ENCODE data around the gene RGS11.
A peak's percentile ranks its signal among the peaks of the same experiment; 100 is the strongest.
"Not testable (repeated sequence)": the region's sequence is repeated elsewhere in the genome, so short reads cannot be mapped to it uniquely, and the experiment has no call there.

The RGS11 gene

DNA sequence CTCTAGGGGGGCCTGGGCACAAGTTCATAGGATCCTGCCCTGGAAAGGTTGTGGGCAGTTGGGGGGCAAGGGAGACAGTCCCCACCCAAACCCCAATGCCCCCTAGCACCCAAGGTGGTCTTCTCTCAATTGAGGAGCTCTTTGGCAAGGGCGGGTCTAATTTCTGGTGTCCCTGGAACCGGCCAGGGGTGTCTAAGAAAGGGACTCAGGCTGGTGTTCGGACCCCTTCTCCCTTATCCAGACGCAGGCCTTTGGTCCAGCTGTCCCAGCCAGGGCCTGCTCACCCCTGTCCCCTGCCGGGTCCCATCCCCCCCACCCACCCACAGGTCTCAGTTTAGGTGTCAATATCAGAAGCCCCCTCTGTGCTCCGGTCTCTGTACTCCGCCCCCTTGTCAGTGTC, 3.8 kb upstream of the RGS11 start:
- no peak for DNase-seq

- DNase-seq = peak; percentile 71
These were observed 3.2 kb upstream of the RGS11 start for GRCh38 chr16:278863-279366.

DNA sequence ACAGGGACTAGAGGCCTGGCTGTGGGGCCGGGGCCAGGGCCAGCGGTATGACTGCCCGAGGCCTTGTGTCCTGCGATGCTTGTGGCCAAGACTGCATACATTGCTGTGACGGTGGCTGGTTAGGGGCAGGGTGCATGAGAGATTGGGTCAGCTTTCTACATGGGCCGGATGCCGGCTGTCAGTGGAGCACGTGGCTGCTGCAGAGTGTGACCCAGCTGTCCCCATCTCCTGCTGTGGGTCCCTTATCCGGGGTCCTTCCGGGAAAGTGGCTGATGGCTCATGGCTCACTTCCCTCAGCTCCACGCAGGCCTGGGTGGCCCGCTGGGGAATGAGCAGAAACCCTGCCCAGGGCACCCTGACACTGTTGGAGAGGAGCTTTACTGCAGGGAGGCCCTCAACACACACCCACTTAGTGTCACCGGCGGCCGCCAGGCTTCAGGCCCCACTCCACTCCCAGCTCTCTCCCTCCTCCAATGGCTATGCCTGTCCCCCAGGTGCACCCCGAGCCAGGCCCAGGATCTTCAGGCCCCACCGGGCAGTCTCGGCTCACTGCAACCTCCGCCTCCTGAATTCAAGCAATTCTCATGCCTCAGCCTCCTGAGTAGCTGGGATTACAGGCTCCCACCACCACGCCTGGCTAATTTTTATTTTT, 808 bp upstream of the RGS11 start:
- DNase-seq = no peak

GRCh38 chr16:275041-275641, 603 bp downstream of the RGS11 start:
- DNase-seq = no peak

DNA sequence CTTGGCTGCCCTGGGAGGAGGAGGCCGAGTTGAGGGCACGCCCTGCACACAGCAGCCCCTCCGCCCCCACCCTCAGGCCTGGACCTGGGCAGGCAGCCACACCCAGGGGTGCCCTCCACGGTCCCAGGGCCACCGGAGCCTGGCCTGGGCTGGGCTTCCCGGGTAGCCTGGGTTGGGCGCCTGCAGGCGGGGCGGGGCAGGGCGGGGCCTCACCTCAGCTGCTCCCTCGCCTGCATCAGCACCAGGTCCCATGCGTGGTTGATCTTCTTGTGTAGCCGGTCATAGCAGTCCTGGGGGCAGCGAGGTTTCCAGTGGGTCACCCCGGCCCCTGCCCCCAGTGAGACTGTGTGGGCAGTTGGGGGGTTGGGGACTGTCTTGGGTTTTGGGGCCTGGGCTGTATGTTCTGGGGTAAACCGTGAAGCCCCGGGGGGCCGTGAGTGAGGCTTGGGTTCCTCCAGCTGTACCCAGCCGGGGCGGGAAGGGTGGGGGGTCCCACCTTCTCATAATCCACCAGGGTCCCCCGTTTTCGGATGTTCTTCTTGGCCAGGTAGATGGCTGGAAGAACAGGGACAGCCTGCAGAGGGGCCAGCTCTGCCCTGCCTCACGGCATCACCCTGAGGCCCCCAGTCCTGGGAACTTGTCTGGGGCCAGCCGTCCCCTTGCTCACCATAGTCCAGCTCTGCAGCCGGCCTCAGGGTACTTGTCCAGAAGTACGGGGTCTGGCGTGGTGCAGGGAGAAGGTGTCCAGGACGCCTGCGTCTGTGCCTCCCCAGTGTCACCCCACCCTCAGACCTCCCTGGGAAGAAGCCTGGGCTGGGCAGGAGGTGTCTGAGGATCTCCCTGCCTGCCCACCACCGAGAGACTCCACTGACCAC, 2.0 kb downstream of the RGS11 start:
- DNase-seq = no peak

- no peak for DNase-seq
These were observed 2.9 kb downstream of the RGS11 start for GRCh38 chr16:272633-273546.

DNA sequence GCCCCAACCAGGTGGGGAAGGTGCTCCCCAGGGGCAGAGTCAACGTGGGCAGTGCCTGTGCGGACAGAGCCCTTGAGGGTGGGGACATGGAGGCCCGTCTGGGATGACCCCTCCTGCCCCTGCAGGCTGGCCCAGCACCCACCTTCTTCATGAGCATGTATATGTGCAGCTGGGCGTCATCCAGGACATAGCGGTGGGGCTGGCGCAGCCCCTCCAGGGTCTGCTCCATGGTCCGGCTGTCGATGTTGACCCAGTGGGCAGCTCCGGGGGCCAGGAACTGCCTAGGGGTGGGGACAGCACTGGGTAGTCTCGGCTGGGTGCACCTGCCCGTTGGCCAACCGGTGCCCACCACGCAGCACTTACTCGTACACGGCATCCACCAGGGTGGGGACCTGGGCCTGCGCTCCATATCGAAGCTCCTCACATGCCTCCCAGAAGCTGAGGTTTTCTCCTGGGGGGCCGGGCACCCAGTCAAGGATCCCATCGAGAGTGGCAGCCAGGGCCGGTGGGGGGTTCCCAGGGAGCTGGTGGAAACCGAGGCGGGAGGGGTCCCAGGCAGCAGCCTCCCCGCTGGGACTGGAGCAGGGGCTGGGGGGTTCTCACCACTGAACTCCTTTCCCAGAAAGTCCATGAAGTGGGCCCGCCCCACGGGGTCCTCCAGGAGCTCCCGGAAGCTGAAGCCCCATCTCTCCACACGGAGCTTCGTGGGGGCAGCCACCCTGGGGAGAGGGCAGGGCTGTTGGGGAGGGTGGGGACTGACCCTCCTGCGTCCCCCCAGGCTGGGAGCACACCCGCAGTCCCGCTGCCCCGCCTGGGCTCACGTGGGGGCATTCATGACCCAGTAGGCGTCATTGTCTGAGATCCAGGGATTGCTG, 5.1 kb downstream of the RGS11 start:
- no peak for DNase-seq

DNA sequence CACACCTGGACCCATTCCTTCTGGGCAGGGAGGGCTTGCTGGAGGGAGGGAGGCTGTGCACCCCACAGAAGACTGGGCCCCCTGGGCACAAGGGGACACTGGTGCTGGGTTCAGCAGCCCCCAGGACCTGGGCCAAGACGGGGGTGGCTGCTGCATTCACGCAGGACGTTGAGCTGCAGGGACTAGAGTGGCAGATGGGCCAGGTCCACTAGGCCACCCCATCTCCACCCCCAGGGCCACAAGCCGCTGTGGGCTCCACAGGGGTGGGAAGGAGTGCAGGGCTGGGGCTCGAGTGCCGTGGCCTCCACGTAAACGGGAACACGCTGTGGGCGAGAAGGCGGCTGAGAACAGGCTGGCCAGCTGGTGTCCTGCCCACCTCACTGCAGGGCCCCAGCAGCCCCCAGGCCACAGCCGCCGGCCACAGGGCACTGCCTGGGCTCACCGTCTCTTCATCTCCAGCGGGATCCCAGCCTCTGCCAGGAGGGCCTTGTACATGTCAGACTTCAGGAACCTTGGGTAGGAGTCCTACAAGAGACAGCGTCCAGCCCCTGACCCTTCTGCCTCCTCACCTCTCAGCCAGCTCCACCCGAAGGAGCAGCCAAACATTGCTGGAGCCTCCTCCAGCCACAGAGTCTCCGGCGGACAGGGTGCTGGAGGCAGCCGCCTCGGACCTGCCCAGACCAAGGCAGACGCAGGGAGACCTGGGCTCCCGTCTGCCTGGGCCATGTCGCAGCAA, 6.5 kb downstream of the RGS11 start:
- no peak for DNase-seq

DNA sequence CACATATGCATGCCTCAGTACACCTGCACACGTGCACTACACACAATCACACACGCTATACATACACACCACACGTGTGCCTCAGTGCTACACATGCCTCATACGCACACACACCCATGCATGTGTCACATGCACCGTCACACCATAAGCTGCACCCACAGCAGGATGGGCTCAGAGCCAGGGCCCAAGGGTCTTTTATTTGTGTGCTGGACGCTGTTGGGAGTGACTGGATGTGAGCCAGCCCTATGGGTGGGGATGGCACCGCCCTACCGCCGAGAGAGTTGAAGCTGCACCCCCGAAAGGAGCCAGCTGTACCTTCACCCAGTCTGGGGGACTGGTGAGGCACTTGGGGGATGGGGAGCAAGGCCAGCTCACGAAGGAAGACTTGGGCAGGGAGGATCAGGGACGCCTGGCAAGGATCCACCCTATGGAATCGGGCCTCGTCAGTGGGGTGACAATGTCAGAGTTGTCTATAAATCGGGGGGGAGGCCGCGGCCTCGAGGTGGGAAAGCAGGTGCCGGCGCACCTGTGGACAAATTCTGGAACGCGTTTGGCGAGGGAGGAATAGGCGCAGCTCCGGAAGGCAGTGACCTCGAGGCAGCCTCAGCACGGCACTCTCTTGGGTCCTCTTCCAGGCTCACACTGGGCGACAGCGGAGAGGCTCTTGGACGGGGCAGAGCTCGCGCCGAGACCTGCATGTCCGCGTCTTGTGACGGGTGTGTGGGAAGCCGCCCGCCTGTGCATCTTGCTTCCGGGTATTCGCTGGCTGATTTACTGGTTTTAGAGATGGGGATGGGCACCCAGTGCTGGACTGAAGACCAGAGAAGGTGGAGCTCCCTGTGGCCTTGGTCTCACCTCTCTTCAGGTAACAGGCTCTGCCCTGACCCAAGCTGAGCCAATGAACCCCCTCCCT, 7.3 kb downstream of the RGS11 start:
- DNase-seq = no peak

GRCh38 chr16:267562-267961, 8.2 kb downstream of the RGS11 start:
- DNase-seq = not testable (repeated sequence)

DNA sequence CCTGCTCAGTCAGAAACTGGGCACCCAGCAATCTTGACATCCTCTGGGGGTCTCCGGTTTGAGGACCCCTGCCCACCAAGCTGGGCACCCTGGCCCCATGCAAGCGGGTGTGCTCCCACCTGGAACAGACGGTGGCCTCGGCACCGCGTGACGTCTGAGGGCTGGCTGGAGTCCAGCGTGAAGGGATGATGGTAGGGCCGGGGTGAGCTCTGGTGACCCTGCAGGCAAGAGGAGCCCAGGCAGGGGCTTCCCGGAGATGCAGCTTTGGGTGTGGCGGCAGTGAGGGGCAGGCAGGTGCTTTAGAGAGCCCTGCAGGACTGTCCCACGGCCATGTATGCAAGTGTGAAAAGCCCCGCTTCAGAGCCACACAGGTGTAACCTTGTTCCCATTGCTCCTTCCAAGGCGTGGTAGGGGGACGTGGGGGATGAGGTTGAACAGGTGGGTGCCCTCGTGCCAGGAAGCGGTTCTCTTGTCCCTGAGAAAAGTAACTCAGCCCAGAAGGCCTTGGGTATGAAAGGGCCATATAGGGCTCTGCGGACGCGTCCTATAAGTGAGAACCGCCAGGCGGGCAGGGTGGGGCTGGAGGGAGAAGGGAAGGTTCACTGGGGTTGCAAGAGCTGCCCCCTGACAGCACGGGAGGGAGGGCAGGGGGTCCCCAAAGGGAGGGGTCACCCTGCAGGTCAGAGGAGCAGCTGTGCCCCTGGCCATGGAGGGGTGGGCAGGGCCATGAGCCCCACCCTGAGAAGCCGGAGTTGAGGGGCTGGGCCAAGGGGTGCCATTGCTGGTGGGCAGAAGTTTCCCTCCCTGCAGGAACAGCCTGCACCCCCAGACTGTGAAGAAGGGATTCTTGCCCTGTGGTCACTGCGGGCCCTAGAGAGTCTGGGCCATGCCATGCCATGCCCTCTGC, 9.2 kb downstream of the RGS11 start:
- DNase-seq = no peak

- no peak for DNase-seq
These were observed 10.0 kb downstream of the RGS11 start for GRCh38 chr16:265711-266110.

- DNase-seq = no peak
These were observed 10.7 kb downstream of the RGS11 start for GRCh38 chr16:265002-265529.

DNA sequence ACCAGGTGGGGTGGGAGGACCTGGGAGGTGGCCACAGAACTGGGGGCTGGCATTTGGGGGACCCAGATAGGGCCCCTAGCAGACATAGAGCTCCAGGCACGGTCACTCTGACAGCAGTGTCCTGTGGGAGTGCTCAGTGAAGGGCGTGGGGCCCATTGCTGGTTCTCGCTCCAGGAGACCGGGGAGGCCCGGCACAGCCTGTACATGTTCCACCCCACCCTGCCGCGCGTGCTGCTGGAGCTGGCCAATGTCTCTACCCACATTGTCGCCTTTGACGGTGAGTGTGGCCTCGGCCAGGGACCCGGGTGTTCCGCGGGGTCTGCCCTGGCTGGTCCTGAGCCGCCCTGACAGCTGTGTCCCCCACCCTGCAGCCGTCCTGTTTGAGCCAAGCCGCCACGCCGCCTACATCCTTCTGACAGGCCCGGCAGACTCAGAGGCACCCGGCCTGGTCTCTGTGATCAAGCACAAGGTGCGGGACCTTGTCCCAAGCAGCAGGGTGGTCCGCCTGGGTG, 11.2 kb downstream of the RGS11 start:
- no peak for DNase-seq

GRCh38 chr16:263944-264343, 11.8 kb downstream of the RGS11 start:
- no peak for DNase-seq

DNA sequence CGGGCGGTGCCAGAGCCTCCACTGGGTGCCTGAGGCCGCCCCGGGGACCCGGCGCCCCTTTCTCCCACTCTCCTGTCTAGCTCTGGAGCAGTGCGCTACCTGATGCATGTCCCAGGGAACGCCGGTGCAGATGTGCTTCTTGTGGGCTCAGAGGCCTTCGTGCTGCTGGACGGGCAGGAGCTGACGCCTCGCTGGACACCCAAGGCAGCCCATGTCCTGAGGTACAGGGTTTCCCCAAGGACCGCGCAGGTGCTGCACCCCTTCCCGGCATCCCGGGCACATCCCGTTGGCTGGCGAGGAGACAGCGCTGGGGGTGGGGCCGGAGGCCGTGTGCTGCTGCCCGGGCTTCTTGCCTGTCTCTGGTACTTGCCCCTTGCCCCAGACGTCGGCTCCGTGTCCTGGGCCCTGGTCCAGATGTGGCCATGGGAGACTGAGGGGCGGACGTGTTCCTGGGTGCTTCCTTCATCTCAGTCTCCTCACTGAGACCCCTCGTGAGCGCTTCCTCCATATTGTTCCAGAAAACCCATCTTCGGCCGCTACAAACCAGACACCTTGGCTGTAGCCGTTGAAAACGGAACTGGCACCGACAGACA, 12.5 kb downstream of the RGS11 start:
- DNase-seq = no peak

- no peak for DNase-seq
These were observed 13.5 kb downstream of the RGS11 start for GRCh38 chr16:262121-262745.

Measured in CD4-positive, alpha-beta T cell treated with Interleukin-17A for 1 hour (primary cell).